ENCODE measurements around the gene SDC4. TPM values are rescaled to one million over a fixed set of nuclear protein-coding genes. Genes with fewer than 3 reads are reported as not detected.

Gene SDC4
- total RNA-seq, 1 experiment from 2014 or later, result 242 TPM

GRCh38 chr20:45387274-45387673 is 39.0 kb upstream of the SDC4 start:
- DNase-seq, result no peak

GRCh38 chr20:45378191-45378590 is 30.0 kb upstream of the SDC4 start, which contains the start of gene TP53TG5:
TSS of gene TP53TG5 (minus strand) at chr20:45378325. CDS start at chr20:45378236, 89 bp downstream.
- BruUV-seq (replicated peaks), result no TSS peak
- TF ChIP-seq, protein P1, sequence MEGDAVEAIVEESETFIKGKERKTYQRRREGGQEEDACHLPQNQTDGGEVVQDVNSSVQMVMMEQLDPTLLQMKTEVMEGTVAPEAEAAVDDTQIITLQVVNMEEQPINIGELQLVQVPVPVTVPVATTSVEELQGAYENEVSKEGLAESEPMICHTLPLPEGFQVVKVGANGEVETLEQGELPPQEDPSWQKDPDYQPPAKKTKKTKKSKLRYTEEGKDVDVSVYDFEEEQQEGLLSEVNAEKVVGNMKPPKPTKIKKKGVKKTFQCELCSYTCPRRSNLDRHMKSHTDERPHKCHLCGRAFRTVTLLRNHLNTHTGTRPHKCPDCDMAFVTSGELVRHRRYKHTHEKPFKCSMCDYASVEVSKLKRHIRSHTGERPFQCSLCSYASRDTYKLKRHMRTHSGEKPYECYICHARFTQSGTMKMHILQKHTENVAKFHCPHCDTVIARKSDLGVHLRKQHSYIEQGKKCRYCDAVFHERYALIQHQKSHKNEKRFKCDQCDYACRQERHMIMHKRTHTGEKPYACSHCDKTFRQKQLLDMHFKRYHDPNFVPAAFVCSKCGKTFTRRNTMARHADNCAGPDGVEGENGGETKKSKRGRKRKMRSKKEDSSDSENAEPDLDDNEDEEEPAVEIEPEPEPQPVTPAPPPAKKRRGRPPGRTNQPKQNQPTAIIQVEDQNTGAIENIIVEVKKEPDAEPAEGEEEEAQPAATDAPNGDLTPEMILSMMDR (IDR thresholded peaks at IDR 0.05; ENCODE audit: insufficient read depth in 1 of 2, low read depth in 1 of 2, low read length in 1 of 2, severe bottlenecking in 1 of 2, unreplicated experiment in 1 of 2), result no peak
- intact Hi-C loops (cut with micrococcal nuclease; ENCODE audit: unreplicated experiment), result no loop called here
- Mint-ChIP-seq H3K36me3 (ENCODE audit: insufficient read depth, unreplicated experiment) (peaks cover 6% of the 10 kb centered on the region), H3K9me3 (ENCODE audit: unreplicated experiment) (no peaks in the 10 kb centered on the region), H3K27ac (ENCODE audit: unreplicated experiment) (no peak within 1 kb of the TSS), H3K4me1 (ENCODE audit: low read depth, unreplicated experiment) (no peaks in the 10 kb centered on the region), H3K4me3 (ENCODE audit: unreplicated experiment) (no peak within 1 kb of the TSS), H3K27me3 (ENCODE audit: insufficient read depth, unreplicated experiment) (no peaks in the 10 kb centered on the region)
- Histone ChIP-seq H3K27me3 (replicated peaks; ENCODE audit: control insufficient read depth, insufficient read depth, low read length) (no peaks in the 10 kb centered on the region), H3K4me1 (no peaks in the 10 kb centered on the region), H3K4me3 (ENCODE audit: low read depth, low read length) (no peak within 1 kb of the TSS), H3K9me3 (no peaks in the 10 kb centered on the region), H3K36me3 (ENCODE audit: control insufficient read depth, insufficient read depth, low read length) (no peaks in the 10 kb centered on the region)
- ChIA-PET CTCF (no interaction called here), POLR2A (interaction anchor here (1.3 kb wide), 1 partner anchor 59 kb away, joined by 4 read pairs; no protein-coding TSS in a partner anchor)
- no peak for DNase-seq

More at GRCh38 chr20:45387274-45387673, 39.0 kb upstream of the SDC4 start:
- no TSS peak for BruUV-seq (replicated peaks)
- TF ChIP-seq, protein P1 (IDR thresholded peaks at IDR 0.05; ENCODE audit: insufficient read depth in 1 of 2, low read depth in 1 of 2, low read length in 1 of 2, severe bottlenecking in 1 of 2, unreplicated experiment in 1 of 2), result no peak
- Histone ChIP-seq H3K9me3 (no peaks in the 10 kb centered on the region), H3K27me3 (replicated peaks; ENCODE audit: control insufficient read depth, insufficient read depth, low read length) (no peaks in the 10 kb centered on the region), H3K4me3 (ENCODE audit: low read depth, low read length) (no peak overlapping the region), H3K36me3 (ENCODE audit: control insufficient read depth, insufficient read depth, low read length) (no peaks in the 10 kb centered on the region), H3K4me1 (no peaks in the 10 kb centered on the region)
- intact Hi-C loops (cut with micrococcal nuclease; ENCODE audit: unreplicated experiment), result no loop called here
- POLR2A ChIA-PET, result no interaction called here
- CTCF ChIA-PET, result no interaction called here
- Mint-ChIP-seq H3K27ac (ENCODE audit: unreplicated experiment) (no peak overlapping the region), H3K4me3 (ENCODE audit: unreplicated experiment) (no peak overlapping the region), H3K9me3 (ENCODE audit: unreplicated experiment) (peaks cover 9% of the 10 kb centered on the region), H3K36me3 (ENCODE audit: insufficient read depth, unreplicated experiment) (no peaks in the 10 kb centered on the region), H3K4me1 (ENCODE audit: low read depth, unreplicated experiment) (no peaks in the 10 kb centered on the region), H3K27me3 (ENCODE audit: insufficient read depth, unreplicated experiment) (peaks cover 2% of the 10 kb centered on the region)

DNA sequence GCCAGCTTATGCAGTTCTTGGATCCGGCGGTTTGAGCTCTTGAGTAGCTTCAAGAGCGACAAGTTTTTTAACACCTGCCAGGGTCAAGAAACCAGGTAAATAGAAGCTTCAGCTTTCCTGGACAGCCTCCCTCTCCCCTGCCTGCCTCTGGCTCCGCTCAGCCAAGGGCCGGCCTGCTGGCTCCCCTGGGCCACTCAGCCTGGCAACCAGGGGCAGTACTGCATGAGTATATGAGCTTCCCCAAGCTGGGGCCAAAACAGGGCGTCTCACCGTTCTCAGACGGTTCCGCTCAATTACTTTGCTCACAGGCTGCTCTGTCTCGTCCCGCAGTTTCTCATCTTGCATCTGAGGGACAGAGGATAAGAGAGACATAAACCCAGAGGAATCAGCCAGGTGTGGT is 29.0 kb upstream of the SDC4 start:
- Mint-ChIP-seq H3K36me3 (ENCODE audit: insufficient read depth, unreplicated experiment) (peaks cover 6% of the 10 kb centered on the region), H3K27ac (ENCODE audit: unreplicated experiment) (no peak overlapping the region), H3K4me1 (ENCODE audit: low read depth, unreplicated experiment) (no peaks in the 10 kb centered on the region), H3K4me3 (ENCODE audit: unreplicated experiment) (no peak overlapping the region), H3K9me3 (ENCODE audit: unreplicated experiment) (no peaks in the 10 kb centered on the region), H3K27me3 (ENCODE audit: insufficient read depth, unreplicated experiment) (no peaks in the 10 kb centered on the region)
- H3K4me1 ChIP-seq, result no peaks in the 10 kb centered on the region
- no peaks in the 10 kb centered on the region for H3K27me3 ChIP-seq (replicated peaks; ENCODE audit: control insufficient read depth, insufficient read depth, low read length)
- no peak for DNase-seq
- ChIA-PET POLR2A (interaction anchor here (0.9 to 1.3 kb wide), 2 partner anchors 8 to 60 kb away, joined by 3 to 4 read pairs; no protein-coding TSS in a partner anchor), CTCF (interaction anchor here (0.6 to 2.0 kb wide), 2 partner anchors 51 to 60 kb away, joined by 3 to 7 read pairs; no protein-coding TSS in a partner anchor)
- TF ChIP-seq, protein P1 (IDR thresholded peaks at IDR 0.05; ENCODE audit: insufficient read depth in 1 of 2, low read depth in 1 of 2, low read length in 1 of 2, severe bottlenecking in 1 of 2, unreplicated experiment in 1 of 2), result no peak
- H3K36me3 ChIP-seq (ENCODE audit: control insufficient read depth, insufficient read depth, low read length), result no peaks in the 10 kb centered on the region
- intact Hi-C loops (cut with micrococcal nuclease; ENCODE audit: unreplicated experiment), result no loop called here
- H3K9me3 ChIP-seq, result no peaks in the 10 kb centered on the region
- no peak overlapping the region for H3K4me3 ChIP-seq (ENCODE audit: low read depth, low read length)
- no TSS peak for BruUV-seq (replicated peaks)

Measured in Caco-2 (cell line).